ENCODE results near the gene TK1.
"Not testable (repeated sequence)": the region's sequence is repeated elsewhere in the genome, so short reads cannot be mapped to it uniquely, and the experiment has no call there.

TK1 gene

GRCh38 chr17:78186692-78187595, at the start of gene TK1, which contains the start of gene AFMID:
TK1 (minus strand) TSS chr17:78187052; CDS start chr17:78186994, 58 bp downstream.
AFMID (plus strand) TSS chr17:78187362; CDS start chr17:78187371, 9 bp downstream.
- peak; percentile 26 to 49 for DNase-seq (ENCODE audit: low read depth in 2 of 2, low spot score in 1 of 2)

GRCh38 chr17:78235885-78236284, 49.0 kb upstream of the TK1 start:
- DNase-seq (ENCODE audit: low read depth in 2 of 2, low spot score in 1 of 2) = no peak

- DNase-seq (ENCODE audit: low read depth in 2 of 2, low spot score in 1 of 2) = not testable (repeated sequence)
These were observed 48.2 kb upstream of the TK1 start for GRCh38 chr17:78235022-78235421.

- no peak for DNase-seq (ENCODE audit: low read depth in 2 of 2, low spot score in 1 of 2)
These were observed 47.5 kb upstream of the TK1 start for GRCh38 chr17:78234261-78234865.

GRCh38 chr17:78233678-78234077, 46.8 kb upstream of the TK1 start:
- DNase-seq (ENCODE audit: low read depth in 2 of 2, low spot score in 1 of 2) = no peak

- DNase-seq (ENCODE audit: low read depth in 2 of 2, low spot score in 1 of 2) = no peak
These were observed 46.0 kb upstream of the TK1 start for GRCh38 chr17:78232859-78233173.

- no peak for DNase-seq (ENCODE audit: low read depth in 2 of 2, low spot score in 1 of 2)
These were observed 45.4 kb upstream of the TK1 start for GRCh38 chr17:78231991-78232858.

- DNase-seq (ENCODE audit: low read depth in 2 of 2, low spot score in 1 of 2) = no peak
These were observed 44.4 kb upstream of the TK1 start, which contains the start of gene TMEM235 for GRCh38 chr17:78230996-78231935. TMEM235 (plus strand) TSS chr17:78231631; CDS start chr17:78232024, 393 bp downstream.

- DNase-seq (ENCODE audit: low read depth in 2 of 2, low spot score in 1 of 2) = no peak
These were observed 43.6 kb upstream of the TK1 start for GRCh38 chr17:78230252-78230962.

- DNase-seq (ENCODE audit: low read depth in 2 of 2, low spot score in 1 of 2) = no peak
These were observed 41.3 kb upstream of the TK1 start for GRCh38 chr17:78228176-78228575.

GRCh38 chr17:78227455-78227916, 40.6 kb upstream of the TK1 start:
- DNase-seq (ENCODE audit: low read depth in 2 of 2, low spot score in 1 of 2) = no peak

GRCh38 chr17:78226759-78227454, 40.1 kb upstream of the TK1 start:
- DNase-seq (ENCODE audit: low read depth in 2 of 2, low spot score in 1 of 2) = no peak

GRCh38 chr17:78226055-78226758, 39.4 kb upstream of the TK1 start:
- DNase-seq (ENCODE audit: low read depth in 2 of 2, low spot score in 1 of 2) = no peak

- DNase-seq (ENCODE audit: low read depth in 2 of 2, low spot score in 1 of 2) = no peak
These were observed 38.4 kb upstream of the TK1 start for GRCh38 chr17:78225088-78225865.

GRCh38 chr17:78224231-78225087, 37.6 kb upstream of the TK1 start:
- no peak for DNase-seq (ENCODE audit: low read depth in 2 of 2, low spot score in 1 of 2)

GRCh38 chr17:78223765-78224164, 36.9 kb upstream of the TK1 start:
- DNase-seq (ENCODE audit: low read depth in 2 of 2, low spot score in 1 of 2) = no peak

GRCh38 chr17:78223061-78223460, 36.2 kb upstream of the TK1 start:
- no peak for DNase-seq (ENCODE audit: low read depth in 2 of 2, low spot score in 1 of 2)

Measured in stimulated activated CD8-positive, alpha-beta memory T cell treated with anti-CD3 and anti-CD28 coated beads, Interleukin-4, amount 100 ng/mL, for 4 hours (primary cell).